GM10847 (cell line): Measurements from ENCODE around the gene LGR6.

Experiments used
- POLR2A ChIP-seq: IDR thresholded peaks from 2 replicates; pipeline ENCODE4 v1.6.1; 2011; ENCODE audit not compliant: insufficient read length; ENCODE audit errors: extremely low read depth

The LGR6 gene

DNA sequence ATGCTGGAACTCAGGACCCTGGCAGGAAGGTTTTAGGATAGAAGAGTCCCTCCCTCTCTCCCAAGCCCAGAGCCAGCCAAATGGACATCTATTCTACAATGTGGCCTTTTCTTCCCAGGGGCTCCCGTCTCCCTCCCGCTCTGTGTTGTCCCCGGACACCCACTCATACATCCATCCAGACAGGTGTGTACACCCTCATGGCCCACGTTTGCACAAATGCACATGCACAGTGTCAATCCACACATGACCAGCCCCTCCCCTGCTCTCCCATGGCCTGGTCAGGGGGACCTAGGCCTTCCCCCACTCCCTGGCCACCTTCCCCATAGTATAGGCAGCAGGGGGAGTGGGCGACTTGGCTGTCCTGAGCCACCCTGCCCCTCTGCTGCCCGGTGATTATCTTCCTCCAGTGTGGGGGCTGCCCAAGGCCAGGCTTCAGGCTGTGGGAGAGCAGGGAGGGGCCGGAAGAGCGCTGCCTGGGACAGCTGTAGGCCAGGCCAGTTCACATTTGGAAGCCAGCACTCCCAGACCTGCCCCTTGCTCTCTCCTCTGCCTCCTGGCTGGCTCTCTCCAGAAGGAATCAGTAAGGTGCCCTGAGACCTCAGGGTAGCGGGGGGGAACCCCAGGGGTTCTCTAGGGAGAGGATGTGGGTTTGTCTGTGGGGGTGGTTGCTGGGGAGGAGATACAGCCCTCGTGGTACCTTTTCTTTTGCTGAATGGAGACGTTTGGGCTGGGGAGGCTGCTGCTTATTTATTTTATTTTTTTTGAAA, 29.1 kb upstream of the LGR6 start:
- TF ChIP-seq POLR2A: no peak

DNA sequence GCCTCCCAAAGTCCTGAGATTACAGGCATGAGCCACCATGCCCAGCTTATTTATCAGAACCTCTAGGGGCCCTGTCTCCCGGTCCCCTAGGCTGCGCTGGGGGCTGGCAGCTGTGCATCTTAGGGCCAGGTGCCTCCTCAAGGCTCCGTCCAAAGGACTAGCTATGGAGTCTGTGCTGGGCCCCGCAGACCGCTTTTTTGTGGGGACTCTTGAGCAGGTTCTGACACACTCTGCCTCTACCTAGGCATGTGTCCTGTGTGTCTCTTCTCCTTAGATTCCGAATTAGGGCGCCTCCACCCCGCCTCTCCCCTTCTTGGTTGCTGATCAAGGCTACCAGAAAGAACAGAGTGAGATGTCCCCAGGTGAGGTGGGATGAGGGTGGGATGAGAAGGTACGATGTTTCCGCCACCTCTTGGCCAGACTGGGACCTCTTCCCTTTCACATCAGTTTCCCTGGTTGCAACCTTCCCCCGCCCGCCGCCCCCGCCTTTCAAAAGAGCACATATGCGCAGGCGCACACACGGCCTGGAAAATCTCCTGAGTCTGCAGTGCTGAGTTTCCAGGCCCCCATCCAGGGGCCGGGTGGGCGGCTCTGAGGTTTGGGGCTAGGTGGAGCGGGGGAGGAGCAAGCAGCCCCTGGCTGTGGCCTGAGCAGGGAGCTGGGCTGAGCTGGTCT, 28.2 kb upstream of the LGR6 start:
- TF ChIP-seq POLR2A: no peak

DNA sequence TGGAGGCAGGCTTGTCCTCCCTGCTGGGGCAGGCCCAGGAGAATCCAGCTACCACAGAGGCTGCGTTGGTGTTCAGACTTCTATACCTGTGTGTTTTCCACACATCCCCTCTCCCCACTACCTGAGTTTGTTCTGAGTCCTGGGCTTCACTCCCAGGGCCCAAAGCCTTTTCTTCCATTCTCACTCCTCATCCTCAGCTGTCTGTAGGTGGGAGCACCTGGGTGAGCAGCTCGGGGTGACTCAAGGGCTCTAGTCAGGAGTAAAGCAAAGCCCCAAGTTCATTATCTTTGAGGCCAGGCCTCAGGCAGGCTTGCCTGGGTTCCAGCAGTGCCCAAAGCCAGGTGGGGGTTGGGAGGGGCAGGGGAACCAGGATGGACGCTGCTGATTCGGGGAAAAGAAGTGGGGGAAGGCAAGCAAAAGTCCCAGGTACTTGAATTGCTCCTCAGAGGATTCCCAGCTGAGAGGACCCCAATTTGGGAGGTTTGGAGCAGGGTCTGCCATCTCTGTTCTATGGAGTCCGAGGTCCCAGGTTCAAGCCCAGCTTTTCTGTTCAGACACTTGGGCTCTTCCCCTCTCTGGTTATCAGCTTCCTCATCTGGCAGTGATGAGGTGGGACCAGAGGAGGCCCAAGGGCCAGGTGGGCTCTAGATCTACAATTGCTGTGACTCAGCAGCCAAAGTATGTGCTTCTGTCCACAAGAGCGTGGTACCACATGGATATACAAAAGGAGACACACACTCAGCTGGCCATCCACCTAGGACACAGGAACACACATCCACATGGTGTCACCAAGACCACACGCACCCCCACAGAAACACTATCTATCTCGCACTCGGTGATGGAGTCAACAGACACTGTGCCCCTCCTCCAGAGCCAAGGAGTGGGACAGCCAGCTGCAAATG, 27.4 kb upstream of the LGR6 start:
- no peak for TF ChIP-seq POLR2A

DNA sequence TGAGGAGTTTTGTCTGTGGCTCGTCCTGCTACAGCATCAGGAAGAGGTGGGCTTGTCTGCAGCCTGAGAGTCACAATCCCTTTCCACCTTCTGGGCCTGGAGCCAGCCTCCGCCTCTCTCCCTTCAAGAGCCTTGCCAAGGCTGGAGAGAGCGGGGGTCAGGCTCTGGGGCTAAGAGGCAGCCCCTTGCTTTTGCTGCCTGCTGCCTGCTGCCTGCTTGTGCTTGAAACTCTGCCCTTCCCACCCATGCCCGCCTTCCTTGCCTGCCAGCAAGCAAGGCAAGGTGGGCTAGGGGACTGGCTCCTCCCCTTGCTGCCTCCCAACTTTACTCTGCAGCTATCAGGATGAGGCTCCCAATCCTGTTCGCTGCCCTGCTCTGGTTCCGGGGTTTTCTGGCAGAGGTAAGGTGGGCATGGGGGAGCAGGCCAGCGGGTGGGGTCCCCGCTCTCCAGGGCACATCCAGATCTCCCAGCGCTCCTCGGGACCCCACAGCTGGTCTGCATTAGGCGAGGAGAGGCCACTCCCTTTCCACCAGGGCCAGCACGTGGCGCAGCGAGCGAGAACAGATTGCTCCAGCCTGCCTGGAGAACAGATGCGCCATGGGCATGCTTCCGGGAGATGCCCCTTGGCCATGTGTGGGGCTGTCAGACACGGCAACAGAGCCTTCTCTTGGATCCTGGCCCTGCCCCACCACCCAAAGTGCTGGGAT, 25.7 kb upstream of the LGR6 start:
- TF ChIP-seq POLR2A: no peak

GRCh38 chr1:202168861-202169260, 24.7 kb upstream of the LGR6 start:
- TF ChIP-seq POLR2A: no peak

DNA sequence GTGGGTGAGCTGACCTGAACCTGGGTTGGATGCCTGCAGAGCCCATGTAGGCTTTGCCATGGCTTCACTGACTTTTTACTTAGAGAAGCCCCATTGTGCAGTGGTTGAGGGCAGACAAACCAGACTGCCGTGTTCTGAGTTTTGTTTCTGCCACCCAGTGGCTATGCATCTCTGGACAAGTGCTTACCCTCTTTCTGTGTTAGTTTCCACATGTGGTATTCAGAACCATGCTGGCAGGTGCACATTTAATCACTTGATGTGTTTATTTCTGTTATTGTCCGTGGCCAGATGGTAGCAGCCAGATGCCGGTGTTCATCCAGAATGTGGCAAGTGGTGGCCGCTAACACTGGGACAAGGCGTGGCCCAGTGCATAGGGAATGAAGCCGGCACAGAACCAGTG, 22.9 kb upstream of the LGR6 start:
- TF ChIP-seq POLR2A: no peak

GRCh38 chr1:202171292-202172014, 22.1 kb upstream of the LGR6 start:
- TF ChIP-seq POLR2A: no peak

GRCh38 chr1:202172015-202172355, 21.6 kb upstream of the LGR6 start:
- no peak for TF ChIP-seq POLR2A

DNA sequence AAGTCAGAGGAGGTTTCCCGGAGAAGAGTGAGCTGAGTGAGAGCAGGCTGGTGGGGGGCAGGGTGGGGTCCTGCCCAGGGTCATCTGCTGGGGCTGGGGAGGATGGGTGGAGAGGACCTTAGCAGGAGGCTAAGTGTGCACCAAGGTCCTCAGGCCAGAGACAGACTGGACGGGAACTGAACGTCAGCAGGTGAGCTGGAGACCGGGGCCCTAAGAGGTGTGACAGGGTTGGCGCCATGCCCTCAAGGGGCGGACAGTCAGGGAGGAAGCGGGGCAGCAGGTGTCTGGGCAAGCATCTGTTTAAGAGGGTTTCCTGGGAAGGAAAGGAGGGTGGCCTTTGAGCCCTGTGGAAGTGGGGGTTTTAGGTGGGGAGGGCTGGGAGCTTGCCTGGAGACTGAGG, 19.6 kb upstream of the LGR6 start:
- TF ChIP-seq POLR2A: no peak

DNA sequence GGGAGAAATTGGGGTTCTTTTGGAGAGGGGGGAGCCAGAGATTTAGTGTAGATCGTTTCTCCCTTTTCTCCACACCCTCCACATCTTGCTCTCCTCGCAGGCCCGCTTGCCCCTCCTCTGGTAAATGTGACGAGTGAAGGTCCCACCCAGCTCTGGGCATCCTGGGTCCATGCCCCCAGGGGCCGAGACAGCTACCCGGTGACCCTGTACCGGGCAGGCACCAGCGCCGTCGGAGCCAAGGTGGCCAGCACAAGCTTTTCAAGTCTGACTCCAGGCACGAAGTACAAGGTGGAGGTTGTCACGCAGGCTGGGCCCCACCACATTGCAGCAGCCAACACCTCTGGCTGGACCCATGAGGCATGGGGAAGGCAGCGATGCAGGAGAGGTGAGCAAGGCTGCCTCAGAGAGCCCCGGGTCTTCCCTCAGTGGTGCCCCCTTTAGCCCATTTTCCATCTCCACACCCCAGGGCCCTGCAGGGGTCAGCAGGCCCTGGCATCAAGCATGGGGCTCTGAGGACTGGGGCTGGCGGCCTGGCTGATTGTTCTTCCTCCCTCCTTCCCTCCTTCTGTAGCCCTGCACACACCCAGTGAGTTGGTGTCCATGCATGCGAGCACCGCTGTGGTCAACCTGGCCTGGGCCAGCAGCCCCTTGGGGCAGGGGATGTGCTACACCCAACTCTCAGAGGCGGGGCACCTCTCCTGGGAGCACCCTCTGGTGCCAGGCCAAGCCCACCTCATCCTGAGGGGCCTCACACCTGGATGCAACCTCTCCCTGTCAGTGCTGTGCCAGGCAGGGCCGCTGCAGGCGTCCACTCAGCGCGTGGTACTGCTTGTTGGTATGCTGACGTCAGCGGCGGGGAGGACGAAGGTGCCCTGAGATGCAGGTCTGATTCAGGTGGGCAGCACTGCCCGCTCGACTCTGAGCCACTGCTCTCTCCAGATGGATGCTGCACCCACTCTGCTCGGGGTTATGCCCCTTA, 16.4 kb upstream of the LGR6 start:
- no peak for TF ChIP-seq POLR2A

DNA sequence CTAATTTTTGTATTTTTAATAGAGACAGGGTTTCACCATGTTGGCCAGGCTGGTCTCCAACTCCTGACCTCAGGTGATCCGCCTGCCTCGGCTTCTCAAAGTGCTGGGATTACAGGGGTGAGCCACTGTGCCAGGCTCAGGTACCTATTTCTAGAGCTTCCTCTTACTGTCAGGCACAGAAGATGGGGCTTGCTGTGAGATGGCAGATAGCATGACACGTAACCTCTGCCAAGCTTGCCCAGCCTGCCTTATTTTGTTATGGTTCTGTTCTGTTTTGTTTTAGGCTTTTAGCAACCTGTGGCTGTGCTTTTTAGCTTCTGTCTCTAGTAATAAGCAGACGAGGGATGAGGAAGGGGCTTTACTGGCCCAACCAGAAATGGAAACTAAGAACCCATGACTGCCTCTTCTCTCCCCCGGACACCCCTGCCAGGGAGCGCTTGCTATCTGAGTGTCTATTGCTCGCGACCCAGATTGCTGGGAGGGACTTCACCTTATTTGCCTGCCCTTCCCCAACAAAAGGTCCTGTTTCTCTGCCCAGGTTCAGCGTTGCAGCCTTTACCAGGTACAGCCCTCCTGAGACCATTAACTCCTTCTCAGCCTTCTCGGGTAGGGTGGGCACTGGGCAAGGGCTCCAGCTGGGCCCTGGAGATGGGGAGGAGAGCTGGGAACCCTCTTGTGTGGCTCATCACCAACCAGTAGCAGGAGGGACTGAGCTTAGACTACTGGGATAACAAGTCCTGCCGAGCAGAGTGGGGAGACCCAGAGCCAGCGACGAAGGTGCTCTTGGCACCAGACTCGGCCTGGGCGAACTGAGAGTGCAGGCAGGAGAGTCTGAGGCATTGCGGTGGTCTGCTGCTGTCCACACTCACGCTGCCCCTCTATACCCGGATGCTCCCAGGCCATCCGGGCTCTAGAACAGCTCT, 13.5 kb upstream of the LGR6 start:
- TF ChIP-seq POLR2A: no peak

DNA sequence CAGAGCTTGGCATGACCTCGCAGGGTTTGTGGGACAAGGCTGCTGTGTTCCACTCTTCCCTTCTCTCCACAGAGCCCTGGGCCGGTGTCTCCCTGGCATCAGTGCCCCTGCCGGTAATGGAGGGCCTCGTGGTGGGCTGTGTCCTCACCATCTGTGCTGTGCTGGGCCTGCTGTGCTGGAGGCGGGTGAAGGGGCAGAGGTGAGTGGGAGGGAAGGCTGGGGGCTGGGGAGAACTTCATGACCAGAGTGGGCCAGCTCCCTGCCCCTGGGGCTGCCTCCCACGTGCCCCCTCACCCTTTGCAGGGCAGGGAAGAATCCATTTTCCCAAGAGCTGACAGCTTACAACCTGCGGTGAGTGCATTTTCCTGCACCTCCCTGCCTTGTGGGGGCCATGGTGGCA, 12.0 kb upstream of the LGR6 start:
- no peak for TF ChIP-seq POLR2A
